NCI-H1417 (cell line): ENCODE measurements around the gene EXOC3L1.

ENCODE experiments used
- DNase-seq, 3 experiments: peaks; one replicate each; lab custom pipeline; 2025; lab: John Stamatoyannopoulos, UW

EXOC3L1 gene

GRCh38 chr16:67199011-67199807 lies 9.3 kb upstream of the EXOC3L1 start, which contains the start of gene ELMO3:
Gene ELMO3, plus strand, starts transcription at chr16:67199131. Its CDS starts 196 bp downstream, at chr16:67199327.
- peak; percentile 16 to 39 (median 18) for DNase-seq

DNA sequence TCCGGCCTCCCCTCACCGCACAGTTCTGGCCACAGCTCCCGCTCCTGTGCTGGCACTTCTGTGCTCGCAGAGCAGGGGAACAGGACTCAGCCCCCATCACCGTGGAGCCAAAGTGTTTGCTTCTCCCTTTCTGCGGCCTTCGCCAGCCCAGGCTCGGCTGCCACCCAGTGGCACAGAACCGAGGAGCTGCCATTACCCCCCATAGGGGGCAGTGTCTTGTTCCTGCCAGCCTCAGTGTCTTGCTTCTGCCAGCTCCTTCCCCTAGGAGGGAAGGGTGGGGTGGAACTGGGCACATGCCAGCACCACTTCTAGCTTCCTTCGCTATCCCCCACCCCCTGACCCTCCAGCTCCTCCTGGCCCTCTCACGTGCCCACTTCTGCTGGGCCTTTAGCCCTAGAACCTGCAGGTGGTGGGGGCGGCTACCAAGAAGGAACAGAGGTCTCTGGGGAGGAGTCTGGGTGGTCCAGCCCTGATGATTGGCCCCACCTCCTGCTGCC lies 8.3 kb upstream of the EXOC3L1 start:
- peak in 2 of 3 experiments; percentile 12 to 33 for DNase-seq

DNA sequence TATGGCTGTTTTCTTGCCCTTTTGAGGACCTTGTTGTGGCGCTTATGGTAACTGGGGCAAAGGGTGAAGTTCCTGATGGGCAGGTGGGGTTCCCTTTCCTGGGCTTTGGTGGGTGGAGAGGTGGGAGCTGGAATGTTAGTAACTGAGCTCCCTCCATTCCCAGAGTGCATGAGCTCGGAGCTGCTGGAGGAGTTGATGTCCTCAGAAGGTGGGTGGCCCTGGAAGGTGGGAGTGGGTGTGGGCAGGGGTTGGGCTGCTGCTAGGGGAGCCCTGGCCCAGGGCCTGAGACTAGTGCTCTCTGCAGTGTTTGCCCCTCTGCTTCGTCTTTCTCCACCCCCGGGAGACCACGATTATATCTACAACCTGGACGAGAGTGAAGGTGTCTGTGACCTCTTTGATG lies 7.8 kb upstream of the EXOC3L1 start:
- DNase-seq = no peak

DNA sequence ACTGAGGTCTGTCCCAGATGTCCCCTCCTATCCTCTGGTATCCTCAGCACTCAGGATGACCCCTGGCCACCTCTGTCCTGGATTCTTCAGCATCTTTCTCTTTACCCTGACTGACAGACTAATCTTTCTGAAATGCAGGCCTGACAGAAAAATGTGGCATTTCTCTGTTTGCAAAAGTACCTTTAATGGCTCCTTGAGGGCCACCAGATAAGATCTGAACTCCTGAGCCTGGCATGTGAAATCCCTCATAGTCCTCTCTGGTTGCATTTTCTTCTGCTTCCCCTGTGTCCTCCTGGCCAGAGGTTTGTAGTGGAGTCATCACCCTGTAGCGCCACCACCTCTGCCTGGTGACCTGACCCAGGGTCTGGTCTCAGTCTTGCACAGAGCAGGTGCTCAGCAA lies 6.9 kb upstream of the EXOC3L1 start:
- DNase-seq = no peak

GRCh38 chr16:67195676-67196075 lies 5.7 kb upstream of the EXOC3L1 start:
- DNase-seq = no peak

GRCh38 chr16:67194260-67194659 lies 4.3 kb upstream of the EXOC3L1 start:
- DNase-seq = no peak

DNA sequence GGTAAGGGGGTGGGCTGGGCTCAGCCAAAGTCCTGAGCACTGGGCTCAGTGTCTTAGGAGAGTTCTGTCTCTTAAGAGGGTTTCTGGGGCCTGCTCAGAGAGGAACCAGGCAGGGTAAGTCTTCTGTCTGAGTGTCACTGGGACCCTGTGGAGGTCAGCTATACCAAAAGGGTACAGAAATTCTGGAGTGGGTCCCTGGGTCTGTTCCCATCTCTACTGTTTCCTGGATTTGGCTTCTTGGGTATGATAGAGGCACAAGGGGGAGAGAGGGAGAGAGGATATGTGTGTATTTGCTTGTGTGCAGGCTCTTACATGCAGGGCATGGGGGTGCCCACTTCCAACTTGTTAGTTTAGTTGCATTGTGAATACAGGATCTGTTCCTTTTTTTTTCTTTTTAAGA lies 3.6 kb upstream of the EXOC3L1 start:
- no peak for DNase-seq

- DNase-seq = no peak
Observed at GRCh38 chr16:67192781-67193361, 2.9 kb upstream of the EXOC3L1 start.

GRCh38 chr16:67191995-67192681 lies 2.2 kb upstream of the EXOC3L1 start, which contains the start of gene E2F4:
Gene E2F4, plus strand, starts transcription at chr16:67192155. Its CDS starts 73 bp downstream, at chr16:67192228.
- peak; percentile 77 to 88 (median 79) for DNase-seq

- no peak for DNase-seq
Observed at GRCh38 chr16:67191411-67191994, 1.6 kb upstream of the EXOC3L1 start.

DNA sequence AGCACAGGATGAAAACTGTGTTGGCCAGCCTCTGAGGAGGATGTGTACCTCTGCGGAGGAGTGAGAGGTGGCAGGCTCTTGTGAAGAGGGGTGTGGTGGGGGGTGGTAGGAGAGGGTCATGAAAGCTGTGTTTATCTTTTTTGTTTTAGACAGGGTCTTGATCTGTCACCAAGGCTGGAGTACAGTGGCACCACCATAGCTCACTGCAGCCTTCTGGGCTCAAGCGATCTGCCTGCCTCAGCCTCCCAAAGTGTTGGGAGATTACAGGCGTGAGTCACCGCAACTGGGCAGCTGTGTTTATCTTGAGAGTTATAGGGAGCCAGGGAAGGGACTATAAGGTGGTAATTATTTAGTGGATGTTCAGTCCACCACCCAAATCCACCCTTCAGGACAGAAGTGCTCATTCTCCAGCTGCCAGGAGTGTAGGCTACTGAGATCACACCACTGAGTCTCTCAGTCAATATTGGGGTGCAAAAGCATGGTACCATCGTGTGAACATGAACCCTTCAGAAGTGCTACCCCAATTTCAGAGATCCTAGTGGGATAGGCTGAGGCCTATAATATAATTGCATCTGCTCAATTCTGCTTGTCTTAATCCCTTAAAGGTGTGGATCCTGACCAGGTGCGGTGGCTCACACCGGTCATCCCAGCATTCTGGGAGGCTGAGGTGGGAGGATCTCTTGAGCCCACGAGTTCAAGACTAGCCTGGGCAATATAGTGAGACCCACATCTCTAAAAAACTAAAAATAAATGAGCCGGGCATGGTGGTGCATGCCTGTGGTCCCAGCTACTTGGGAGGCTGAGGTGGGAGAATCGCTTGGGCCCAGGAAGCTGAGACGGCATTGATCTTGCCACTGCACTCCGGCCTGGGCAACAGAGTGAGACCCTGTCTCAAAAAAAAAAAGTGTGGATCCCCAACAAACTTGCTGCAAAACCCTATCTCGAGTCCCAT lies 788 bp upstream of the EXOC3L1 start:
- DNase-seq = peak in 1 of 3 experiments; percentile 7

GRCh38 chr16:67188798-67189197 lies 1.1 kb downstream of the EXOC3L1 start:
- no peak for DNase-seq

GRCh38 chr16:67188323-67188722 lies 1.6 kb downstream of the EXOC3L1 start:
- no peak for DNase-seq

DNA sequence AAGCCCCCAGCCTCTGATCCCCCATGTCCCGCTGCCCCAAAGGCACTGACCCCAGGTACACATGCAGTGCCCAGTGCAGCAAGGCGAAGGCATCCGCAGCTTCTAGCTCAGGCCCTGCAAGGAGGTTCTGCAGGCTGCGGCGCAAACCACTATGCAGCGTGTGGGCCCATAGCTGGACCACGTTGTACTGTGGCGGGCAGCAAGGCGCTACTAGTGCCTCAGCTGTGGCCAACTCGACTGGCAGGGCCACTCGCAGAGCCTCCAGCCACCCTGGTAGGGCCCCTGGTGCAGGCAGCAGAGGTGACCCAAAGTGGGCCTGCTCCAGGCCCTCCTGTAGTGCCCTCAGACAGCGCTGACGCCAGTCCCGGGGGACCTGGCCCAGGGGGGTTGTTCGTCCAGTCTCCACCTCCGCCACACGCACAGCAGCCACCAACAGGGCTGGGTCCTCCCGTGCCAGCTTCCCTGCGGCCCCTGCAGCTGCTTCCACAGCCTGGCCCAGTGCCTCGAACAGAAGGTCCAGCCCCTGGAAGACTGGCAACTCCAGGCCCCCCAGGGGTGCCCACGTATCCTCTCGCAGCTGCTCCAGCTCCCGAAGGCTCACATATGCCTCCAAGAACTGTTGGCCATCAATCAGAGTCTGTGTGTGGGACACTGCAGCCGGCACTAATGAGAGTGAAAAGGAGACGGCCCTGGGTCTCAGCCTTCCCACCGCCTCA lies 2.6 kb downstream of the EXOC3L1 start:
- no peak for DNase-seq

GRCh38 chr16:67186550-67186950 lies 3.4 kb downstream of the EXOC3L1 start:
- no peak for DNase-seq

- DNase-seq = no peak
Observed at GRCh38 chr16:67185651-67186134, 4.2 kb downstream of the EXOC3L1 start.

GRCh38 chr16:67184995-67185650 lies 4.8 kb downstream of the EXOC3L1 start:
- DNase-seq = peak; percentile 56 to 82 (median 67)

DNA sequence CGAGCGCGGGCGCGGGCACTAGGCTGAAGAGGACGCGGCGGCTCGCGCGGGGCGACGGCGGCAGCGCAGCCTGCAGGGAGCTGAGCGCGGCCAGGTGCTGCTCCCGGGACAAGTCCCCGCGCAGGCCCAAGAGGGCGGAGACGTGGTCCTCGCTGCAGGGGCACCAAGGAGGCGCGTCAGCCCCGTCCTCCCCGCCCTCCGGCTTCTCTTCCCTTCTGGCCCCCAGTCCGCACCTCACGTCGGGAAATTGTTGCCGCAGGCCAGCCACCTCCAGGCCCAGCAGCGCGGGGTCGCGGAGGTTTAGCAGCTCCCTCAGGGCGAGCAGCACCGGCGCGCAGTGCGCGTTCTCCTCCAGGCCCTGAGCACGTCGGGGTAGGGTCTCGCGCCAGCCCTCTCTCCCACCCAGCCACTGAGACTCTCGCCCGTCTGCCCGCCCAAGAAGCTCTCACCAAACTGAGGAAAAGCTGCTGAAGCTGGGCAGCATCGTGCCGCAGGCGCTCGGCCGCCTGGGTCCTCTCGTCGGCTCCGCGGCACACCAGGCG lies 5.4 kb downstream of the EXOC3L1 start:
- DNase-seq = peak; percentile 39 to 87 (median 85)
